GM10847 (cell line): ENCODE results near the gene ORC6.

Experiments used
- POLR2A ChIP-seq: IDR thresholded peaks from 2 replicates; pipeline ENCODE4 v1.6.1; 2011; ENCODE audit not compliant: insufficient read length; ENCODE audit errors: extremely low read depth

ORC6 gene

GRCh38 chr16:46691726-46692125, 2.3 kb downstream of the ORC6 start:
- no peak for TF ChIP-seq POLR2A

DNA sequence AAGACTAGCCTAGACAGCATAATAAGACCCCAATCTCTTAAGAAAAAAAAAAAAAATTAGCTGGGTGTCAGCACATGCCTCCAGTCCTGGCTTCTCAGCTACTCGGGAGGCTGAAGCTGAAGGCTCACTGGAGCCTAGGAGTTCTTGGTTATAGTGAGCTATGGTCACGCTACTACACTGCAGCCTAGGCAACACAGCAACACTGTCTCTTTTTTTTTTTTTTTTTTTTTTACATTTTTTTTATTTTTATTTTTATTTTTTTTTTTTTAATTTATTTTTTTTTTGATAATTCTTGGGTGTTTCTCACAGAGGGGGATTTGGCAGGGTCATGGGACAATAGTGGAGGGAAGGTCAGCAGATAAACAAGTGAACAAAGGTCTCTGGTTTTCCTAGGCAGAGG, 4.1 kb downstream of the ORC6 start:
- TF ChIP-seq POLR2A: no peak

- TF ChIP-seq POLR2A: no peak
Measured at GRCh38 chr16:46695937-46696336, 6.5 kb downstream of the ORC6 start.

DNA sequence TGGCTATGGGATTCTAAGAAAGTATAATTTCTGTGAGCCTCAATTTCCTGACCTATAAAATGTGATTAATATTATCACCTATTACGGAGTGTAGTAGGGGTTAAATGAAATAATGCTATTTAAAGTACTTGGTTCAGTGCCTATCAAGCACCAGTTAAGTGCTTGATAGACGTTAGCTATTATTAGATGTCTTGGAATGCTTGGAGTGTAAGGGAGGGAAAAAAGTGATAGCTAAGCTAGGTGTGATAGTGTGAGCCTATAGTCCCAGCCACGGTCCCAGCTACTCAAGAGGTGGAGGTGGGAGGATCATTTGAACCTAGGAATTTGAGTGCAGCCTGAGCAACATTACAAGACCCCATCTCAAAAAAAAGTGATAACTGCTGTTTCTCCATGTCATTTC, 7.5 kb downstream of the ORC6 start:
- no peak for TF ChIP-seq POLR2A

GRCh38 chr16:46700048-46700447, 10.6 kb downstream of the ORC6 start:
- TF ChIP-seq POLR2A: no peak

GRCh38 chr16:46701615-46702014, 12.2 kb downstream of the ORC6 start:
- no peak for TF ChIP-seq POLR2A

GRCh38 chr16:46702030-46702429, 12.6 kb downstream of the ORC6 start:
- no peak for TF ChIP-seq POLR2A

- TF ChIP-seq POLR2A: no peak
Measured at GRCh38 chr16:46706642-46707041, 17.2 kb downstream of the ORC6 start.

- TF ChIP-seq POLR2A: no peak
Measured at GRCh38 chr16:46709469-46710005, 20.1 kb downstream of the ORC6 start.

DNA sequence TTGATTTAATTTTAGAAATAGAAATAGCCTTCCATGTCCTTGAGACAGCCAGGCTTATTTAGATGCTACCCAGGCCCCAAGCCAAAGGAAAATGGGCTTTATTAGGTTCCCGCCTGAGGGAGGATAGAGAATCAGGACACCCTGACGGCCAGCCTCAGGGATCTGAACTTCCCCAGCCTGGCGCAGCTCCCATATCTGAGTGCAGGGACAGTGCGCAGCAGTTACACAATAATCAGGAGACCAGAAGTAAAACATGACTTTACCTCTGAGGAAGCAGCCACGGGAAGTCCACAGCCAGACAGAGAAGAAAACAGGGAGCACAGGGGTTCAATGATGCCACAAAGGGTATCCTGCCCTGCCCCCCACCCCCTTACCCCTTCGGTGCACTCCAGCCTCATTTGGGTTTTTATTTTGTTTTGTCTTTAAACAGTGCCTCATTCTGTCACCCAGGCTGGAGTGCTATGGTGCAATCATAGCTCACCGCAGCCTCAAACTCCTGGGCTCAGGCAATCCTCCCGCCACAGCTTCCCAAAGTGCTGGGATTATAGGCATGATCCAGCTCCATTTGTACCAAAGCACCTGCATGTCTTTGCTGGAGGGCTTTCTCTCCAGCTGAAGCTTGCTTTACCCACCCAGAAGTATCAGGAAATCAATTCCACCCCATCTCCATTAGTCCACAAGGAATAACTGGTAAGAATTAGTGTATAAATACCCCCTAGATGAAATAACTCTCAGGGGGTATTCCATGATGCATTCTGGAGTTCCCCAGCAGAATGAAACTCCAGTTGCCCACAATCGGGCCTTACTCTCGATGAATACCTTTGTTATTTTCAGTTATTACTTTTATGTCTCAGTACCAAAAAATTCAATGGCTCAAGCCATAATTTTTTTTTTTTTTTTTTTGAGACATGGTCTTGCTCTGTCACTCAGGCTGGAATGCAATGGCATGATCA, 21.9 kb downstream of the ORC6 start:
- no peak for TF ChIP-seq POLR2A

DNA sequence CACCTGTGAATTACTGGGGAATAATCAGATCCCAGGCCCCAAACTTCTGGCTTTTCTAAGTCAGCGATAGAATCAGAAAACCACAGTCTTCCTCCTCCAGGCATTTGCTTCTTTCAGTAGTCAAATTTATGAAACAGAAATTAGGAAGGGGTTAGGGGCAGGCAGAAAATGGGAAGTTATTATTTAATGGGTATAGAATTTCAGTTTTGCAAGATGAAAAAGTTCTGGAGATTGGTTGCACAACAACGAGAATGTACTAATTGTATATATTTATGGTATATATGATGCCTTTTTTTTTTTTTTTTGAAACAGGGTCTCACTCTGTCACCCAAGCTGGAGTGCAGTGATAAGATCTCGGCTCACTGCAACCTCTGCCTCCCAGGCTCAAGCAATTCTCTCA, 23.5 kb downstream of the ORC6 start:
- TF ChIP-seq POLR2A: no peak

DNA sequence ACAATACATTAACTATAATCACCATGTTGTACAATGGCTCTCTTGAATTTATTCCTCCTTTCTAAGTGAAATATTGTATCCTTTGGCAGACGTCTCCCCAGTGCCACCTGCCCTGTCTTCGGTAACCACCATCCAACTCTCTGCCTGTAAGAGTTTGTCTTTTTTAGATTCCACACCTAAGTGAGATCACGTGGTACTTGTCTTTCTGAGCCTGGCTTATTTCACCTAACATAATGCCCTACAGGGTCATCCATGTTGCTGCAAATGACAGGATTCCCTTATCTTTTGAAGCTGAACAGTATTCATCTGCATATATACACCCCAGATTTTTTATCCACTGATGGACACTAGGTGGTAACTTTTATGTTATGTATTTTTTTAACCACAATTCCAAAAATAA, 24.2 kb downstream of the ORC6 start:
- no peak for TF ChIP-seq POLR2A

- TF ChIP-seq POLR2A: no peak
Measured at GRCh38 chr16:46714797-46715591, 25.5 kb downstream of the ORC6 start.

DNA sequence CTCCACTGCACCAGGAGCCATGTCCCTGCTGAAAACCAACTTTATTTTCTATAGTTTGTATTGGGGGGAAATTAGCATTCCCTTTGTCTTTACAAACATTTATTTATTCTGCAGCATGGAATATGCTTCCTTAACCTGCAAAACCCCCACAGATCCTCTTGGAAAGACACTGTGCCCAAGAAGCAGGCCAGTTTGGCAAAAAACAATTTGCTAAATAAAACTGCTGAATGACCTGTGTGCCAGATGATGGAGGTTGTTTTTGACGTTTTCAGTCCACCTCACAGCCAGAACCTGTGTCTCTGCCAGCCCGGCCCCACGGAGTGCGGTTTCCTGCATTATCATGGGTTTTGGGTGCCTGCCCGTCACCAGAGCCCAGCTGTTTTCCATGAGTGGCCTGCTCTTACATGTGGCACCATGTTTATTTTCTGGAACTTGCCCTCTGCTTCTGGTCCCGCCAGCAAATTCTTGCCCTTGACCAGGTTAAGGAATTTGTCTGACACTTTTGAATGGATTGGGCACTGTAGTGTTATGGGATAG, 26.4 kb downstream of the ORC6 start:
- TF ChIP-seq POLR2A: no peak

DNA sequence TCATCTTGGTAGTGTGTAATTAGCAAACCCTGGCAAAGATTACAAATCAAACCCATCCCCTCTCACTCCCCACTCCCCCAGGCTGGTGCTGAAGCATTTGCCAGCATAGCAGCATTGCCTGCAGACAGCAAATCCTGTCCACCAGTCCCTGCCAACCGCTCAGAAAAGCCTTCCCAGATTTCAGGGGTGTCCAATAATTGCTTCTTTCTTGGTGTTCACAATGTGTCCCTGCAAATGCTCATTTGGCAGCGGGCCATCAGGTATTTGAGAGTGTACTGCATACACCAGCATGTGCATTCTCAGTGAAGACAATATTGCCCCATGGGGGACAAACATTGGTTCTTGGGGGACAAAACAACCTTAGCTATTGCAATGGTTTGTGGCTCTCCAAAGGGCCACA, 28.2 kb downstream of the ORC6 start:
- TF ChIP-seq POLR2A: no peak

- TF ChIP-seq POLR2A: no peak
Measured at GRCh38 chr16:46718214-46718613, 28.8 kb downstream of the ORC6 start.
